T-helper 2 cell (primary cell): ENCODE results near the gene DENND5B.

Experiments
- DNase-seq, 5 experiments: peaks; one replicate each; pipeline versions ENCODE4 v3.0.0 to v3.0.0-alpha.2; 2012 to 2022

The DENND5B gene

GRCh38 chr12:31369712-31370521 is 221.0 kb downstream of the DENND5B start:
- DNase-seq, result no peak

- no peak for DNase-seq
Measured at GRCh38 chr12:31368666-31369361, 222.1 kb downstream of the DENND5B start.

DNA sequence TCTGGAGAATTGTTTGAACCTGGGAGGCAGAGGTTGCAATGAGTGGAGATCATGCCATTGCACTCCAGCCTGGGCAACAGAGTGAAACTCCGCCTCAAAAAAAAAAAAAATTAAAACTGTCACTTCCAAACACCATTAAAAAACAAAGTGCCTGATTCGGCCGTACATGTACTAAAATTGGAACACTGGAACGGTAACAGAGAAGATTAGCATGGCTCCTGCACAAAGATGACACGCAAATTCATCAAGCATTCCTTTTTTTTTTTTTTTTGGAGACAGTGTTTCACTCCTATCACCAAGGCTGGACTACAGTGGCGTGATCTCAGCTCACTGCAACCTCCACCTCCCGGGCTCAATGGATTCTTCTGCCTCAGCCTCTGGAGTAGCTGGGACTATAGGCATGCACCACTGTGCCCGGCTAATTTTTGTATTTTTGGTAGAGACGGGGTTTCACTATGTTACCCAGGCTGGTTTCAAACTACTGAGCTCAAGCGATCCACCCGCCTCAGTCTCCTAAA is 224.8 kb downstream of the DENND5B start:
- no peak for DNase-seq

GRCh38 chr12:31363831-31364230 is 227.1 kb downstream of the DENND5B start:
- DNase-seq, result no peak

- DNase-seq, result no peak
Measured at GRCh38 chr12:31363416-31363809, 227.5 kb downstream of the DENND5B start.

- peak in 1 of 5 experiments; percentile 73 for DNase-seq
Measured at GRCh38 chr12:31362759-31363415, 228.0 kb downstream of the DENND5B start.

- DNase-seq, result peak in 1 of 5 experiments; percentile 22
Measured at GRCh38 chr12:31362115-31362758, 228.7 kb downstream of the DENND5B start.

- no peak for DNase-seq
Measured at GRCh38 chr12:31361730-31362114, 229.2 kb downstream of the DENND5B start.

- DNase-seq, result no peak
Measured at GRCh38 chr12:31355747-31356107, 235.2 kb downstream of the DENND5B start.

- no peak for DNase-seq
Measured at GRCh38 chr12:31353750-31354708, 236.9 kb downstream of the DENND5B start.

GRCh38 chr12:31346267-31346666 is 244.7 kb downstream of the DENND5B start:
- DNase-seq, result no peak

DNA sequence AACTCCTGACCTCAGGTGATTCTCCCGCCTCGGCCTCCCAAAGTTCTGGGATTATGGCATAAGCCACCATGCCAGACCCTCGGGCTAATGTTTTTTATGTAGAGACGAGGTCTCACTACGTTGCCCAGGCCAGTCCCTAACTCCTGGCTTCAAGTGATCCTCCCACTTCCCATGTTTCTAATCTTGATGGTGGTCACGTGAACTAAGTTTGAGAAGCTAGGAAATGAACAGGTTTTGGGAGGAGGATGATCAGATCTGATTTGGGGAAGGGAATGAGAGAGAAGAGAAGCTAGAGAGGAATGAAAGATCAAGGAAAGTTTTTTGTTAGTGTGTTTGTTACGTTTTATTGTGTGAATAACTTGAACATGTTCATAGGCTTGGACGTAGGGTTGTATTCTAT is 247.8 kb downstream of the DENND5B start:
- DNase-seq, result no peak

DNA sequence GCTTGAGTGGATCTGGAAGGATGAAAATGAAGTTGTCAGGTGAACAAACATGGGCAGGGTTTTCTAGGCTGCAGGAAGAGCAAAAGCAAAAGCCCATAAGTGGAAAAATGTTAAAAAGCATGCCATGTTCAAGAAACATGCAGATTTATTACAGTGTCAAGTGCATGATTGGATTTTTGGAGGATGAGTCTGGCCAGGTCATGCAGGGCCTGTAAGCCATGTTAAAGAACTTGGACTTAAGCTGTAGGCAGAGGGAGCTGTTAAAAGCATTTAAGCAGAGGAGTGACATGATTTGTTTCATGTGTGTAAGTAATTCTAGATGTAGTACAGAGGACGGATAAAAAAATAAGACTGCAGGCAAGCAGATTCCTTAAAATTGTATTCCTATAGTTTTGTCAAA is 248.7 kb downstream of the DENND5B start:
- DNase-seq, result no peak

GRCh38 chr12:31339831-31340622 is 250.9 kb downstream of the DENND5B start:
- no peak for DNase-seq

DNA sequence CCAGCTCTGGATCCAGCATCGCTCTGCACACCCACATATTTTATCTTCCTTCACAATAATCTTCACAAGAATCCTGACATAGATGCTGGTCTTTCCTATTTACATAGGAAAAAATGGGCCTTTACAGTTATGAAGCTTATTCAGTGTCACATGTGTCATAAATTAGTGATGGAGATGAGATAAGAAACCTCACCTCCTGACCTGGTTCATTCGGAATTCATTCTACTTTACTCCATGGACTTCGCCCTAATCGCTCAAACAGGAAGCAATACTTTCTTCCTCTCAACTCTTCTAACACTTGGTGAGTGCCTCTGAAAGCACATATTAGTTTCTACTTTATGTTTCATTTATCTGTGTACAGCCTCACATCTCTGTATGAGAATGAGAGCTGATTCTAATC is 253.0 kb downstream of the DENND5B start:
- DNase-seq, result no peak
